Measurements from ENCODE around the gene ANO1. TPM values are rescaled to one million over a fixed set of nuclear protein-coding genes. Genes with fewer than 3 reads are reported as not detected.

ANO1 gene
- total and polyA plus RNA-seq, 2 of the 8 experiments (the other 6 are each of a cell fraction or from before 2014, with no cell fraction given): 4.7 to 5.0 TPM

DNA sequence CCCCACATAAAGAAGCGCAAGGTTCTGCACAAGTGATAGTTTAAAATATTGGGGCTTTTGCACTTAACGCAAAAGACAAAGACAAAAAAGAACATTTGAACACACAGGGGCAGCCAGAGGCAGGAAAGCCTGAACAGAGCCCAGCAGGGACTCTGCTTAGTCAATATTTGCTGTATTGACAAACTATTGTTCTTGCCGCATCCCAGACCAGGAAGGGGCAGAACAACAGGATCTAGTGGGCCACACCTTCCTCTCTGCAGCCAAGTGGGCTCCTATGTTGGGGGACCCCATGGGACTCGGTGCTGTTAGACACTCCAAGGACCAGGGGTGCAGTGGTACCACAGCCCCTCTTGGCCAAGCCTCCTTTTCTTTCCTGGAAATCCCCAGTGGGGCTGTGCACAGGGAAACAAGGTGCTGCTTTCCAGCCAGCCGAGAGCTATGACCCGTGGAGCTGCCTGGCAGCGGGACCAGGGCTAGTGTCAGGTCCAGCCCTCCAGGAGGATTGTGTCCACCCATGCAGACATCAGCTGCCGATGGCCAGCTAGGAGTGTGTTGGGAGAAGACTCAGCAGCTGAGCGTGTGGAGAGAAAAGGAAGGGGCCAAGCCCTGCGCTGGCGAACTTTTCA lies 43.3 kb upstream of the ANO1 start:
- FAIRE-seq (no peak), DNase-seq (ENCODE audit: low read depth in 1 of 2, low spot score in 2 of 2) (peak in 1 of 2 experiments; percentile 44)
- no peaks in the 10 kb centered on the region for H3K79me1 ChIP-seq (ENCODE audit: low read depth, low read length)
- H2BK15ac ChIP-seq (ENCODE audit: low read length): no peak overlapping the region
- H2BK120ac ChIP-seq (replicated peaks; ENCODE audit: low read depth, low read length): no peak overlapping the region
- no peaks in the 10 kb centered on the region; a peak in 1 of 7 replicates for H3K27me3 ChIP-seq (replicated peaks in 1 of 4; ENCODE audit: control insufficient read depth in 3 of 4, extremely low read depth in 1 of 4, insufficient read depth in 3 of 4, low read length in 3 of 4)
- H3K79me2 ChIP-seq (ENCODE audit: control insufficient read depth in 1 of 2, insufficient read depth in 2 of 2, low read length in 2 of 2): no peaks in the 10 kb centered on the region
- H3K27ac ChIP-seq (ENCODE audit: low read depth, low read length): no peak overlapping the region
- H3K23ac ChIP-seq (ENCODE audit: insufficient read length): no peak overlapping the region
- H3K14ac ChIP-seq (ENCODE audit: insufficient read length): no peak overlapping the region
- no peaks in the 10 kb centered on the region; the same call in 1 of the 2 replicates for H3K23me2 ChIP-seq (ENCODE audit: low read depth, low read length)
- no peak overlapping the region for H2AFZ ChIP-seq (ENCODE audit: low read length)
- no peak overlapping the region; the same call in 1 of the 2 replicates for H2AK5ac ChIP-seq (ENCODE audit: low read depth, low read length)
- WGBS, 2 experiments (ENCODE audit: extremely low coverage in 1 of 2, insufficient coverage in 1 of 2, insufficient read length in 1 of 2, insufficient replicate concordance in 2 of 2, low coverage in 1 of 2, low lambda C conversion rate in 2 of 2, missing lambda C conversion rate in 1 of 2): 90% methylated on average over 11 of the region's 11 CpGs; no CpG with 5 or more reads in 1 of the 2 experiments
- no peak overlapping the region for H3K9ac ChIP-seq (replicated peaks in 1 of 4; ENCODE audit: extremely low read depth in 1 of 4, low read depth in 3 of 4, low read length in 3 of 4)
- H4K91ac ChIP-seq (replicated peaks; ENCODE audit: insufficient read length, low read length): peak overlapping the region; percentile 51
- no peaks in the 10 kb centered on the region for H4K20me1 ChIP-seq (replicated peaks in 1 of 2; ENCODE audit: control insufficient read depth in 1 of 2, insufficient read depth in 2 of 2, low read length in 2 of 2)
- ChIA-PET CTCF (ENCODE audit: partially characterized antibody) (interaction anchor here (0.6 to 2.3 kb wide), 11 partner anchors 11 to 277 kb away, joined by 3 to 8 read pairs (median 3); no protein-coding TSS in a partner anchor), POLR2A (ENCODE audit: partially characterized antibody) (interaction anchor here (1.1 kb wide), 1 partner anchor 11 kb away, joined by 3 read pairs; no protein-coding TSS in a partner anchor)
- H3K36me3 ChIP-seq (ENCODE audit: control insufficient read depth in 2 of 4, insufficient read depth in 4 of 4, low read length in 3 of 4): no peaks in the 10 kb centered on the region
- H4K8ac ChIP-seq (ENCODE audit: extremely low read depth, insufficient read depth, low read length): no peak overlapping the region
- no peak overlapping the region for H2BK12ac ChIP-seq (ENCODE audit: low read depth, low read length)
- no peak overlapping the region for H3K4me3 ChIP-seq (ENCODE audit: extremely low read depth in 1 of 4, insufficient read depth in 2 of 4, low read depth in 3 of 4, low read length in 4 of 4)
- H3K56ac ChIP-seq (replicated peaks; ENCODE audit: insufficient read length, low read depth, low read length): no peak overlapping the region
- H4K5ac ChIP-seq (ENCODE audit: insufficient read length, low read depth, low read length): no peak overlapping the region
- H3K4ac ChIP-seq (replicated peaks; ENCODE audit: insufficient read length, low read depth, low read length): no peak overlapping the region
- H2BK5ac ChIP-seq (ENCODE audit: low read depth, low read length): no peak overlapping the region
- peaks cover 8 to 11% of the 10 kb centered on the region in 2 experiments for H3K9me3 ChIP-seq (ENCODE audit: insufficient read depth in 2 of 2, low read depth in 1 of 2, low read length in 1 of 2)
- 0 out of 2 replicates have a peak overlapping the region, but pooled peaks have one; percentile 10 for H2BK20ac ChIP-seq (ENCODE audit: low read length)
- H3K18ac ChIP-seq (ENCODE audit: extremely low read depth, low read length): no peak overlapping the region
- no peaks in the 10 kb centered on the region; a peak in 1 of 7 replicates for H3K4me1 ChIP-seq (replicated peaks in 1 of 4; ENCODE audit: control insufficient read depth in 3 of 4, insufficient read depth in 4 of 4, low read length in 3 of 4)
- no peak overlapping the region for H3K4me2 ChIP-seq (ENCODE audit: insufficient read depth in 1 of 2, low read depth in 2 of 2, low read length in 2 of 2)
- TF ChIP-seq MAFK (IDR thresholded peaks at IDR 0.05; ENCODE audit: low read depth, low read length): no peak
- no peak for TF ChIP-seq POLR2A (IDR thresholded peaks at IDR 0.05; ENCODE audit: control extremely low read depth in 1 of 2, low read depth in 2 of 2, low read length in 2 of 2)
- TF ChIP-seq RFX5 (IDR thresholded peaks at IDR 0.05; ENCODE audit: borderline replicate concordance, low read depth, low read length): no peak
- no peak for TF ChIP-seq EZH2 (IDR thresholded peaks at IDR 0.05; ENCODE audit: low read depth, low read length, severe bottlenecking)
- no peak for TF ChIP-seq HDAC6 (IDR thresholded peaks at IDR 0.05; ENCODE audit: low read depth, low read length)
- no peak for TF ChIP-seq EP300 (IDR thresholded peaks at IDR 0.05; ENCODE audit: borderline replicate concordance in 1 of 2, low read depth in 2 of 2, low read length in 2 of 2)
- no peak for TF ChIP-seq SP4 (IDR thresholded peaks at IDR 0.05; ENCODE audit: low read length)
- TF ChIP-seq CBX5 (IDR thresholded peaks at IDR 0.05; ENCODE audit: low read depth, low read length): no peak
- TF ChIP-seq JUND (IDR thresholded peaks at IDR 0.05; ENCODE audit: low read length): no peak
- TF ChIP-seq CTBP2 (IDR thresholded peaks at IDR 0.05; ENCODE audit: borderline replicate concordance, insufficient read depth, insufficient read length, low read length): no peak
- TF ChIP-seq SP1 (IDR thresholded peaks at IDR 0.05; ENCODE audit: low read depth, low read length): no peak
- no peak for TF ChIP-seq TCF12 (IDR thresholded peaks at IDR 0.05; ENCODE audit: low read depth, low read length)
- TF ChIP-seq POU5F1 (IDR thresholded peaks at IDR 0.05; ENCODE audit: low read depth, low read length): no peak
- TF ChIP-seq NANOG (IDR thresholded peaks at IDR 0.05; ENCODE audit: insufficient read depth, low read depth, low read length, poor library complexity, severe bottlenecking): no peak
